K562 (cell line): ENCODE measurements around the gene KCTD3. TPM values are rescaled to one million over a fixed set of nuclear protein-coding genes. Genes with fewer than 3 reads are reported as not detected.

Source experiments
- C11orf30 ChIP-seq: fragments of 450-650 bp; IDR thresholded peaks from 2 replicates; pipeline ENCODE4 v1.6.1; 2016; ENCODE audit warnings: low read depth, mild to moderate bottlenecking
- GTF3C2 ChIP-seq: IDR thresholded peaks from 3 replicates; pipeline ENCODE4 v1.6.1; 2011; ENCODE audit warnings: borderline replicate concordance, mild to moderate bottlenecking, moderate library complexity; ENCODE audit not compliant: insufficient read length; ENCODE audit errors: extremely low read depth
- HBP1 ChIP-seq: fragments of 450-650 bp; formaldehyde crosslinking; IDR thresholded peaks from 2 replicates; pipeline ENCODE4 v1.4.0; 2022; ENCODE audit warnings: missing genetic modification characterization
- HDAC6 ChIP-seq: IDR thresholded peaks from 2 replicates; pipeline ENCODE4 v1.6.1; 2012; ENCODE audit warnings: low read depth, mild to moderate bottlenecking, control low read depth, inconsistent platforms, low read length, moderate library complexity
- RERE ChIP-seq: sonication (generic); formaldehyde crosslinking; IDR thresholded peaks from 2 replicates; pipeline ENCODE4 v1.8.0; 2023; ENCODE audit warnings: missing genetic modification reagents, mild to moderate bottlenecking, borderline replicate concordance
- TFAM ChIP-seq: fragments of 250-450 bp; sonication (Bioruptor Pico); conservative IDR thresholded peaks from 2 replicates; pipeline ENCODE4 v1.5.0; 2021; ENCODE audit warnings: mild to moderate bottlenecking, moderate library complexity
- ZBTB11 ChIP-seq, 3 experiments: fragments of 200-800 bp in 1 of 3; fragments of 250-450 bp in 1 of 3; fragments of 450-650 bp in 1 of 3; sonication (Bioruptor Pico) in 1 of 3; sonication (Bioruptor generic) in 1 of 3; formaldehyde crosslinking in 1 of 3; IDR thresholded peaks; 2 replicates each; pipeline versions ENCODE4 v1.6.1 to v1.8.0; 2016 to 2022; ENCODE audit warnings: mild to moderate bottlenecking in 2 of 3, missing genetic modification characterization in 2 of 3, missing compliant biosample characterization in 1 of 3, moderate library complexity in 1 of 3
- ZNF3 ChIP-seq: fragments of 250-450 bp; sonication (Bioruptor Pico); IDR thresholded peaks from 2 replicates; pipeline ENCODE4 v1.5.0; 2021; ENCODE audit warnings: mild to moderate bottlenecking, moderate library complexity
- ZZZ3 ChIP-seq: fragments of 450-650 bp; IDR thresholded peaks from 2 replicates; pipeline ENCODE4 v1.6.1; 2016; ENCODE audit warnings: antibody characterized with exemption, mild to moderate bottlenecking, moderate library complexity
- polyA plus RNA-seq, 8 experiments: library from polyadenylated mRNA; depleted of rRNA in 4 of 8; stranded (reverse) in 5 of 8; unstranded in 3 of 8; fragments of >200 nt; fragmentation: Nextera tagmentation in 2 of 8; fragmentation: Illumina TruSeq in 1 of 8; extraction: Ambion mirVana in 2 of 8; extraction: Trizol in 1 of 8; gene quantifications; 2 replicates each; pipeline versions ENCODE4 v1.2.1 to v1.2.3, GENCODE V29; 2011 to 2014; ENCODE audit warnings: inconsistent platforms in 1 of 8, missing spikeins in 1 of 8
- total RNA-seq, 7 experiments: library from RNA; depleted of rRNA in 6 of 7; stranded (reverse); fragments of >200 nt in 6 of 7; fragmentation: Illumina TruSeq in 2 of 7; extraction: Trizol in 2 of 7; gene quantifications; 2 replicates each; pipeline versions ENCODE4 v1.2.1 to v1.2.3, GENCODE V29; 2011 to 2021; ENCODE audit warnings: low replicate concordance in 1 of 7

The KCTD3 gene
- total and polyA plus RNA-seq, 9 of the 15 experiments (the other 6 are each of a cell fraction or from before 2014, with no cell fraction given) = 12.8 to 77.1 (median 44.3) TPM

GRCh38 chr1:215566556-215567490 is at the start of gene KCTD3 (continued):
- TF ChIP-seq ZBTB11 (CRISPR knock-in tag; IDR thresholded peaks at IDR 0.05) (no peak), RERE (CRISPR knock-in tag) (no peak), ZZZ3 (no peak), C11orf30 (no peak), HDAC6 (no peak), TFAM (CRISPR knock-in tag) (no peak), ZNF3 (CRISPR knock-in tag) (no peak), HBP1 (CRISPR knock-in tag) (no peak), GTF3C2 (no peak)
